H1 (cell line): ENCODE measurements around the gene GABARAPL2. TPM values are rescaled to one million over a fixed set of nuclear protein-coding genes. Genes with fewer than 3 reads are reported as not detected.

Experiments
- PHF8 ChIP-seq: fragments of 200-600 bp; sonication (generic); conservative IDR thresholded peaks from 2 replicates; pipeline ENCODE4 v1.7.1; 2012; ENCODE audit warnings: low read depth, mild to moderate bottlenecking, inconsistent platforms, low read length, moderate library complexity
- POLR2AphosphoS5 ChIP-seq: IDR thresholded peaks from 2 replicates; pipeline ENCODE4 v1.6.1; 2011; ENCODE audit warnings: low read depth, low read length
- RAD21 ChIP-seq, 2 experiments: IDR thresholded peaks in 1 of 2; conservative IDR thresholded peaks in 1 of 2; 2 replicates each; pipeline ENCODE4 v1.6.1; 2011; ENCODE audit warnings: low read depth in 2 of 2, low read length in 2 of 2, improper control_type of control experiment in 1 of 2, inconsistent platforms in 1 of 2, mild to moderate bottlenecking in 1 of 2, moderate library complexity in 1 of 2
- SP4 ChIP-seq: IDR thresholded peaks from 2 replicates; pipeline ENCODE4 v1.6.1; 2012; ENCODE audit warnings: low read length, inconsistent platforms
- TCF12 ChIP-seq: IDR thresholded peaks from 2 replicates; pipeline ENCODE4 v1.6.1; 2011; ENCODE audit warnings: low read depth, mild to moderate bottlenecking, low read length
- polyA plus RNA-seq, 7 experiments: library from polyadenylated mRNA; depleted of rRNA in 3 of 7; stranded (reverse) in 5 of 7; unstranded in 2 of 7; fragments of >200 nt in 5 of 7; fragments of 200-250 nt in 2 of 7; gene quantifications; 1 replicate in 5 of 7; 2 replicates in 1 of 7; 4 replicates in 1 of 7; pipeline versions ENCODE4 v1.2.1 to v1.2.3, GENCODE V29; 2011 to 2013; ENCODE audit warnings: missing spikeins in 2 of 7, mixed read lengths in 2 of 7
- total RNA-seq: library from RNA; stranded (reverse); fragmentation: NEBNext Ultra II Directional; extraction: Animal tissue kit (Norgen Biotek cat#: 25700); gene quantifications from 2 replicates; pipeline ENCODE4 v1.2.1, GENCODE V29; 2021

GABARAPL2 gene
- total and polyA plus RNA-seq, 2 of the 8 experiments (the other 6 are each of a cell fraction or from before 2014, with no cell fraction given): 65.8 to 71.3 TPM

GRCh38 chr16:75593308-75593707 lies 27.1 kb downstream of the GABARAPL2 start (continued):
- TF ChIP-seq SP4 (no peak), POLR2AphosphoS5 (no peak), RAD21 (IDR thresholded peaks at IDR 0.05 in 1 of 2, conservative IDR thresholded peaks at IDR 0.05 in 1 of 2; ENCODE audit: low read depth in 2 of 2, low read length in 2 of 2) (no peak), PHF8 (no peak), TCF12 (no peak)
